Loucy (cell line): Measurements from ENCODE around the gene RAB11FIP3.

Experiments
- H2AFZ ChIP-seq: fragments of 200-600 bp; sonication (generic); 2 replicates; pipeline ENCODE4 v1.6.0; 2016; ENCODE audit warnings: antibody characterized with exemption, mild to moderate bottlenecking, low read length, moderate library complexity
- H3F3A ChIP-seq: fragments of 200-600 bp; 2 replicates; pipeline ENCODE4 v1.6.0; 2016; ENCODE audit warnings: antibody characterized with exemption, low read depth, mild to moderate bottlenecking
- H3K27me3 ChIP-seq: fragments of 200-600 bp; sonication (generic); 2 replicates; pipeline ENCODE4 v1.6.1; 2014; ENCODE audit warnings: low read length, mild to moderate bottlenecking; ENCODE audit not compliant: insufficient read depth, poor library complexity, severe bottlenecking
- H3K36me3 ChIP-seq: fragments of 200-600 bp; sonication (generic); 2 replicates; pipeline ENCODE4 v1.6.1; 2016; ENCODE audit warnings: low read length; ENCODE audit not compliant: insufficient read depth
- H3K4me1 ChIP-seq: fragments of 200-600 bp; sonication (generic); 2 replicates; pipeline ENCODE4 v1.5.1; 2014; ENCODE audit warnings: low read length, mild to moderate bottlenecking; ENCODE audit not compliant: insufficient read depth, poor library complexity, severe bottlenecking
- H3K4me2 ChIP-seq: fragments of 200-600 bp; sonication (generic); 2 replicates; pipeline ENCODE4 v1.6.0; 2014; ENCODE audit warnings: antibody characterized with exemption, low read length, low read depth, mild to moderate bottlenecking; ENCODE audit not compliant: poor library complexity, severe bottlenecking
- H3K4me3 ChIP-seq: fragments of 200-600 bp; sonication (generic); 2 replicates; pipeline ENCODE4 v1.5.1; 2014; ENCODE audit warnings: low read length, mild to moderate bottlenecking, mixed read lengths; ENCODE audit not compliant: poor library complexity, severe bottlenecking
- H3K79me2 ChIP-seq: fragments of 200-600 bp; sonication (generic); 2 replicates; pipeline ENCODE4 v1.6.1; 2014; ENCODE audit warnings: low read length; ENCODE audit not compliant: insufficient read depth
- H3K9ac ChIP-seq: fragments of 200-600 bp; sonication (generic); 2 replicates; pipeline ENCODE4 v1.6.0; 2014; ENCODE audit warnings: mild to moderate bottlenecking, low read depth, low read length, moderate library complexity; ENCODE audit not compliant: poor library complexity, severe bottlenecking
- H3K9me2 ChIP-seq: fragments of 200-600 bp; sonication (generic); replicated peaks from 2 replicates; pipeline ENCODE4 v1.6.1; 2016; ENCODE audit warnings: low read depth, low read length, mixed read lengths
- H3K9me3 ChIP-seq: fragments of 200-600 bp; sonication (generic); 2 replicates; pipeline ENCODE4 v1.6.1; 2014; ENCODE audit warnings: mild to moderate bottlenecking, antibody characterized with exemption, low read length, low read depth; ENCODE audit not compliant: insufficient read depth
- H4K20me1 ChIP-seq: fragments of 200-600 bp; sonication (generic); 2 replicates; pipeline ENCODE4 v1.6.0; 2014; ENCODE audit warnings: antibody characterized with exemption, low read length, mild to moderate bottlenecking; ENCODE audit not compliant: insufficient read depth, poor library complexity, severe bottlenecking
- EZH2phosphoT487 ChIP-seq: fragments of 200-600 bp; IDR thresholded peaks from 2 replicates; pipeline ENCODE4 v1.6.1; 2018; ENCODE audit warnings: antibody characterized with exemption, mild to moderate bottlenecking, moderate library complexity, borderline replicate concordance
- TF ChIP-seq, protein P1 (sequence below): fragments of 200-600 bp; sonication (generic); conservative IDR thresholded peaks from 2 replicates; pipeline ENCODE4 v1.5.1; 2014; ENCODE audit warnings: mild to moderate bottlenecking, antibody characterized with exemption, low read length

Gene RAB11FIP3

GRCh38 chr16:539901-540530, 114.6 kb downstream of the RAB11FIP3 start:
- Histone ChIP-seq H3K4me2 (no peak overlapping the region), H3K79me2 (no peaks in the 10 kb centered on the region), H3K9ac (no peak overlapping the region), H3K9me2 (no peaks in the 10 kb centered on the region), H2AFZ (no peak overlapping the region), H4K20me1 (no peaks in the 10 kb centered on the region), H3K4me1 (no peaks in the 10 kb centered on the region), H3K4me3 (no peak overlapping the region), H3K36me3 (no peaks in the 10 kb centered on the region), H3F3A (no peaks in the 10 kb centered on the region), H3K27me3 (no peaks in the 10 kb centered on the region), H3K9me3 (no peaks in the 10 kb centered on the region)
- TF ChIP-seq EZH2phosphoT487 = no peak
- TF ChIP-seq, protein P1, sequence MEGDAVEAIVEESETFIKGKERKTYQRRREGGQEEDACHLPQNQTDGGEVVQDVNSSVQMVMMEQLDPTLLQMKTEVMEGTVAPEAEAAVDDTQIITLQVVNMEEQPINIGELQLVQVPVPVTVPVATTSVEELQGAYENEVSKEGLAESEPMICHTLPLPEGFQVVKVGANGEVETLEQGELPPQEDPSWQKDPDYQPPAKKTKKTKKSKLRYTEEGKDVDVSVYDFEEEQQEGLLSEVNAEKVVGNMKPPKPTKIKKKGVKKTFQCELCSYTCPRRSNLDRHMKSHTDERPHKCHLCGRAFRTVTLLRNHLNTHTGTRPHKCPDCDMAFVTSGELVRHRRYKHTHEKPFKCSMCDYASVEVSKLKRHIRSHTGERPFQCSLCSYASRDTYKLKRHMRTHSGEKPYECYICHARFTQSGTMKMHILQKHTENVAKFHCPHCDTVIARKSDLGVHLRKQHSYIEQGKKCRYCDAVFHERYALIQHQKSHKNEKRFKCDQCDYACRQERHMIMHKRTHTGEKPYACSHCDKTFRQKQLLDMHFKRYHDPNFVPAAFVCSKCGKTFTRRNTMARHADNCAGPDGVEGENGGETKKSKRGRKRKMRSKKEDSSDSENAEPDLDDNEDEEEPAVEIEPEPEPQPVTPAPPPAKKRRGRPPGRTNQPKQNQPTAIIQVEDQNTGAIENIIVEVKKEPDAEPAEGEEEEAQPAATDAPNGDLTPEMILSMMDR = no peak

DNA sequence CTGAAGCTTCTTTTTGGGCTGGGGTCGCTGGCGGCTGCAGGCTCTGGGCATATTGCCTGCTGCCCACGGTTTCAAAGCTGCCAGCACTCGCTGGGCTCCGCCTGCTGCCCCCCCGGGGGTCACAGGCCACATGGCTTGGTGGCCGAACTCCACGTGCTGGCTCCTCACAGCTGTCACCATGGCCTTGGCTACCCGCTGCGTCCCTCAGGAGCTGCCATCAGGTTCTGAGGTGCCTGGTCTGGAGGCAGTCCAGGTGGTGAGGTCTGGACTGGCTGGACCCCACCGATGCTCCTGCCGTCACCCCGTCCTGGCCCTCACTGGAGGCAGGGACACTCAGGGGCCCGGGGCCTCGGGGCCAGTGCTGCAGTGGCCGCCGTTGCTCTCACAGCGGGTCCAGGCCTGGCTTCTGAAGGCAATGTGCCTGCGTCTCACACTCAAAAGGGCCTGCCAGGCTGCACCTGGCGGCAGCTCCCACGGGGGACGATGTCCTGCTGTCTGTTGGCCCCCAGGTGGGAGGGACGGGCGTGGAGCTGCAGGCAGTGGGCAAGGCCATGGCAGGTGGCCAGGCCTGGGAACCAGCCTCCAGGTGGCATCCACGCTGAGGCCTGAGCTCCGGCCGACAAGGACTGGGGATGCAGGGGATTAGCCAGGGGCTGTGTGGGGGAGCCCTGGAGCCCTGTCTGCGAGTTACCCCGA, 115.3 kb downstream of the RAB11FIP3 start:
- Histone ChIP-seq H3F3A (no peaks in the 10 kb centered on the region), H3K36me3 (no peaks in the 10 kb centered on the region), H3K4me2 (no peak overlapping the region), H3K9ac (no peak overlapping the region), H3K9me2 (no peaks in the 10 kb centered on the region), H2AFZ (no peak overlapping the region), H3K79me2 (no peaks in the 10 kb centered on the region), H4K20me1 (no peaks in the 10 kb centered on the region), H3K27me3 (no peaks in the 10 kb centered on the region), H3K4me3 (no peak overlapping the region), H3K4me1 (no peaks in the 10 kb centered on the region), H3K9me3 (no peaks in the 10 kb centered on the region)
- TF ChIP-seq, protein P1 = no peak
- no peak for TF ChIP-seq EZH2phosphoT487

DNA sequence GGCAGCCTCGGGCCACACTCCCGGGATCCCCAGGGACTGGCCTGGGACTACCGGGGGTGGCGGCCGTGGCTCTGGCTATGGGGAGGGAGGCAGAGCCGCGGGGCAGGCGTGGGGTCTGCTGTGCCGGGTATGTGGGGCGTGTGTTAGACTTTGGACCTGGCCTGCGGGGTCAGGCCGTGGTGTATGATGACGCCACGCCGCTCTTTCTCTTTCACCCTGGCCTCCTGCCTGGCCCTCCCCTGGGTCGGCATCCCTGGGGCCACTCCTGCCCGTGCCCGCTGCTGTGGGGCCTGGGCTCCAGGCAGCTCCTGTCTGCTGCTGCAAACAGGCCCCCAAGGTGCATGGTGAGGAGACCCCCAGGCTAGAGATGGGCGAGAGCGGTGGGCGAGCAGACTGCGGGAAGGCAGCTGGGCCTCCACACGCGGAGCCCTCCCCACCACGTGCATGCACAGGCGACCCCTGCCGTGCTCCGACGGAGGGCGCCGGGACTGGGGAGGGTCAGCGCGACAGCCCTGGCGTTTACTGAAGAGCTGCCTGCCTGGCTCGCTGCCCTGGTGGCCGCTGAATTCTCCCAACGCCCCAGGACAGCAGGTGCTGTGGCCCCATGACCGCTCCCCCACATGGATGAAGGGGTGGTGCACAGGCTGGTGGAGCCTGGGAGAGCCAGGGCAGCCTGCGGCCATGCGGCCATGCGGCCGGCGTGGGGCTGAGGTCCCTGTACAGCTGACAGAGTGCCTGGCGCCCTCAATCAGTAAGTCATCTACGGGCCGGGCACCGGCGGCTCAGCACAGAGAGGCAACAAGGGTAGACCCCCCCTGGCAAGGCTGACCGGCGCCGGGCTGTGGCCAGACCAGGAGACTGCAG, 118.1 kb downstream of the RAB11FIP3 start:
- Histone ChIP-seq H3K79me2 (no peaks in the 10 kb centered on the region), H3K9me3 (no peaks in the 10 kb centered on the region), H3K9me2 (no peaks in the 10 kb centered on the region), H3K4me3 (no peak overlapping the region), H3K4me2 (no peak overlapping the region), H2AFZ (no peak overlapping the region), H4K20me1 (no peaks in the 10 kb centered on the region), H3K9ac (no peak overlapping the region), H3F3A (no peaks in the 10 kb centered on the region), H3K4me1 (no peaks in the 10 kb centered on the region), H3K27me3 (no peaks in the 10 kb centered on the region), H3K36me3 (no peaks in the 10 kb centered on the region)
- no peak for TF ChIP-seq EZH2phosphoT487
- TF ChIP-seq, protein P1 = no peak
